Cardiac muscle cell (in vitro differentiated cells and primary cell): Measurements from ENCODE around the gene TUT7. TPM values are rescaled to one million over a fixed set of nuclear protein-coding genes. Genes with fewer than 3 reads are reported as not detected.
A peak's percentile ranks its signal among the peaks of the same experiment; 100 is the strongest.

ENCODE experiments used
- DNase-seq, 2 donors: peaks; one replicate each; pipeline versions ENCODE4 v3.0.0 to v3.0.0-alpha.2; 2010 to 2017; ENCODE audit warnings: low read depth in 1 of 2, low spot score in 1 of 2
- H3K27ac ChIP-seq: fragments of 200-600 bp; sonication (generic); 2 replicates; pipeline ENCODE4 v1.5.1; 2016
- H3K27me3 ChIP-seq: fragments of 200-600 bp; sonication (generic); 2 replicates; pipeline ENCODE4 v1.6.0; 2016; ENCODE audit warnings: control low read depth
- H3K36me3 ChIP-seq: fragments of 200-600 bp; sonication (generic); 2 replicates; pipeline ENCODE4 v1.5.1; 2016; ENCODE audit warnings: control low read depth
- H3K4me1 ChIP-seq: fragments of 200-600 bp; sonication (generic); 2 replicates; pipeline ENCODE4 v1.8.1; 2017; ENCODE audit warnings: low read depth, mild to moderate bottlenecking, mixed run types
- H3K4me3 ChIP-seq: fragments of 200-600 bp; sonication (generic); 2 replicates; pipeline ENCODE4 v1.5.1; 2016; ENCODE audit warnings: mild to moderate bottlenecking
- H3K9me3 ChIP-seq: fragments of 200-600 bp; sonication (generic); 2 replicates; pipeline ENCODE4 v1.5.1; 2017; ENCODE audit warnings: low read depth, mild to moderate bottlenecking, control low read depth
- polyA plus RNA-seq: library from polyadenylated mRNA; unstranded; fragments of >200 nt; fragmentation: Nextera tagmentation; extraction: Ambion mirVana; gene quantifications from 2 replicates; pipeline ENCODE4 v1.2.1, GENCODE V29; 2016
- total RNA-seq: library from RNA; depleted of rRNA; stranded (reverse); fragments of >200 nt; gene quantifications from 2 replicates; pipeline ENCODE4 v1.2.3, GENCODE V29; 2016
- TF ChIP-seq, protein P1 (sequence below): IDR thresholded peaks from 2 replicates; pipeline ENCODE4 v1.5.1; 2012; ENCODE audit warnings: low read depth, mild to moderate bottlenecking, low read length

TUT7 gene
- total and polyA plus RNA-seq, 2 experiments from 2014 or later = 10.3 to 16.4 TPM

DNA sequence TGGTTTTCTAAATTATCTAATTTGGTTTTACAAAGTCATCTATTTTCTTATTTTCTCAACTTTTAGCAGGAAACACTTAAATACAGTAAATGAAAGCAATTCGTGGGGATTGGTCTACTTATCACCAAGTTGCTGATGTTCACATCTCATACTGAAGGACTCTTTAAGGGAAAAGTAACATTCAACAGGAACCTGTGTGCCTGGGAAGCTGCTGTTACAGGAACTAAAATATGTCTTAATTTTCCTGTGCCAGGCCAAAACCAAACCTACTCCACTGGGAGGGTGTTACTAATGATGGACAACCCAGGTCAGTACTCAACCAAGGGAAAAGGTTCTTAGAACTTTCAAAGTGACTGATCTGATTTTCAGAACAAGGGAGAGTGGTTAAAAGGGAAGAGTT lies 77.1 kb downstream of the TUT7 start:
- Histone ChIP-seq H3K36me3 (peaks cover 14% of the 10 kb centered on the region), H3K4me3 (no peak overlapping the region), H3K27me3 (no peaks in the 10 kb centered on the region), H3K9me3 (no peaks in the 10 kb centered on the region), H3K4me1 (peaks cover 14% of the 10 kb centered on the region), H3K27ac (no peak overlapping the region)
- DNase-seq = no peak
- TF ChIP-seq, protein P1, sequence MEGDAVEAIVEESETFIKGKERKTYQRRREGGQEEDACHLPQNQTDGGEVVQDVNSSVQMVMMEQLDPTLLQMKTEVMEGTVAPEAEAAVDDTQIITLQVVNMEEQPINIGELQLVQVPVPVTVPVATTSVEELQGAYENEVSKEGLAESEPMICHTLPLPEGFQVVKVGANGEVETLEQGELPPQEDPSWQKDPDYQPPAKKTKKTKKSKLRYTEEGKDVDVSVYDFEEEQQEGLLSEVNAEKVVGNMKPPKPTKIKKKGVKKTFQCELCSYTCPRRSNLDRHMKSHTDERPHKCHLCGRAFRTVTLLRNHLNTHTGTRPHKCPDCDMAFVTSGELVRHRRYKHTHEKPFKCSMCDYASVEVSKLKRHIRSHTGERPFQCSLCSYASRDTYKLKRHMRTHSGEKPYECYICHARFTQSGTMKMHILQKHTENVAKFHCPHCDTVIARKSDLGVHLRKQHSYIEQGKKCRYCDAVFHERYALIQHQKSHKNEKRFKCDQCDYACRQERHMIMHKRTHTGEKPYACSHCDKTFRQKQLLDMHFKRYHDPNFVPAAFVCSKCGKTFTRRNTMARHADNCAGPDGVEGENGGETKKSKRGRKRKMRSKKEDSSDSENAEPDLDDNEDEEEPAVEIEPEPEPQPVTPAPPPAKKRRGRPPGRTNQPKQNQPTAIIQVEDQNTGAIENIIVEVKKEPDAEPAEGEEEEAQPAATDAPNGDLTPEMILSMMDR = no peak

DNA sequence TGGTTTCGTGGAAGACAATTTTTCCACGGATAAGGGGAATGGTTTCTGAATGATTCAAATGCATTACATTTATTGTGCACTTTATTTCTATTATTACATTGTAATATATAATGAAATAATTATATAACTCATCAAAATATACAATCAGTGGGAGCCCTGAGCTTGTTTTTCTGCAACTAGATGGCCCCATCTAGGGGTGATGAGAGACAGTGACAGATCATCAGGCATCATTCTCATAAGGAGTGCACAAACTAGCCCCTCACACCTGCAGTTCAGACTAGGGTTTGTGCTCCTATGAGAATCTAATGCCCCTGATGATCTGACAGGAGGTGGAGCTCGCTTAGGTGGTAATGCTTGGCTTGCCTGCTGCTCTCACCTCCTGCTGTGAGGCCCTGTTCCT lies 78.2 kb downstream of the TUT7 start:
- Histone ChIP-seq H3K4me1 (peaks cover 10% of the 10 kb centered on the region), H3K27me3 (no peaks in the 10 kb centered on the region), H3K36me3 (peaks cover 25% of the 10 kb centered on the region), H3K27ac (no peak overlapping the region), H3K4me3 (no peak overlapping the region), H3K9me3 (no peaks in the 10 kb centered on the region)
- no peak for DNase-seq
- TF ChIP-seq, protein P1 = peak; percentile 25

DNA sequence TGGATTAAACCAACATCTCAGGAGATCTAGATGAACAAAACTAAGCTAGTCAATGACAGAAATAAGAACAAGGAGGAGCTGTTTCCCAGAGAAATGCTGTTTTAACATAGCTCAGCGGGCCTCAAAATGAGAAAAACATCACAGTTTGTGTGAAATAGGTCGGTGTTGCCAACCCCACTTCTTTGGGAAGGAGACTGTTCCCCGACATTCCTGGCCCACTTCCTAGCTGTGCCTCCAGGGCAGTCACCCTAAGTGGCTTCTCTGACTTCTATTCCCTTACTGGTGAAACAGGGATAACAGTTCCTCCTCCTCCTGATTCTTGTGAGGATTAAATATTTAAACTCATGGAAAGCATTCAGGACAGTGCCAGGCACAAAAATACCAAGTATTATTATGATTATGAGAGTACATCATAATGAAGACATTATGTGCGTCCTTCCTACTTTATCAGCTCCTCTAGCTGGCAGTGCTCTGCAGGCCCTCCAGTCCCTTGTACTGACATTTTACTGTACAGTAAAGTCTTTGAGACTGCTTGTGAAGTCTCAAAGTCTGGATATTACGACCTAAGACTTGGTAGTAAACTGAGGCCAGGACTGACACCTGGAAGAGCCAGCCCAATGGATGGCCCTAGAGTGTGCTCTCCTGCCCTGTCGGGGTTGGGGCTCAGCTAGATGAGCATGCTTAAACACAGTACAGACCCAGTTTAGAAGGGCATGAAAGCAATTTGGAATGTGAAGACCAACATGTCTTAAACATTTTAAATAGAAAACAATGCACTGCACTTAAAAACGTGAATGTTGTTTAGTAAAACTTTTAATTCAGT lies 79.2 kb downstream of the TUT7 start:
- Histone ChIP-seq H3K9me3 (no peaks in the 10 kb centered on the region), H3K36me3 (peaks cover 26% of the 10 kb centered on the region), H3K27me3 (no peaks in the 10 kb centered on the region), H3K4me1 (peaks cover 5% of the 10 kb centered on the region), H3K4me3 (no peak overlapping the region), H3K27ac (no peak overlapping the region)
- TF ChIP-seq, protein P1 = no peak
- no peak for DNase-seq

DNA sequence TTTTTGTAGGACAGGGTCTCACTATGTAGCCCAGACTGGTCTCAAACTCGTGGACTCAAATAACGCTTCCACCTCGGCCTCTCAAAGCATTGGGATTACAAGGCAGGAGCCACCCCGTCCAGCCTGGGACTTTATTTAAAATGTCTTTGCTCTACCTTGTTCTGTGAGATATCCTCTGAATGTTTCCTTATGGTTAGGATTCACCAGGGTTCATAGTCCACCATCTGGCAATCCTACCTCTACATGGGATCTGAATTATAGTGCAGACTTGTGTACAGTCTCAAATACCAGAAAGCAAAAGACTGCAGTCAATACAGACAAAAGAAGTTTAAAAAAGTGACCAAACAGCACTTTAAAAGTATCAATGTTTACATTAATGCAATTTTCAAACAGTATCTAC lies 82.0 kb downstream of the TUT7 start:
- no peak for DNase-seq
- peaks cover 26% of the 10 kb centered on the region for H3K36me3 ChIP-seq
- H3K4me1 ChIP-seq = no peaks in the 10 kb centered on the region
- no peak overlapping the region for H3K4me3 ChIP-seq
- no peak overlapping the region for H3K27ac ChIP-seq
- H3K27me3 ChIP-seq = no peaks in the 10 kb centered on the region
- TF ChIP-seq, protein P1 = no peak
- H3K9me3 ChIP-seq = no peaks in the 10 kb centered on the region

DNA sequence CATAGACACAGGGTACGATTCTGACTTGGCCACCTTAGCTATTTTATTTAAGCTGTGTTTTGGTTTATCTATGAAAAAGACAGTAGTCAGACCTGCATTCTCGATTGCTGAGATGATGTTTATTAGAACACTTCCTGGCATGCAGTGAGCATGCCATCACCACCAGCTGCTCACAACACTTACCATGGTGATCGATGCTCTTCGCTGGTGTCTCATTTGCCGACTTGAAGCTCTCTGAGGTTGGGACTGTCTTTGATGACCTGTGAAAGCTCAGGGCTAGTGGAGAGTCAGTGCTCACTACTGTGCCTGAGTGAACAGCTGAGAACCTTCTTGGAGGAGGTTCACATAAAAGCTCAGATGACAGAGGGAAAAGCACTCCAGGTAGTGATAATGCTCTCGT lies 90.3 kb downstream of the TUT7 start:
- no peaks in the 10 kb centered on the region for H3K27me3 ChIP-seq
- TF ChIP-seq, protein P1 = no peak
- H3K4me1 ChIP-seq = no peaks in the 10 kb centered on the region
- H3K9me3 ChIP-seq = no peaks in the 10 kb centered on the region
- no peak for DNase-seq
- H3K36me3 ChIP-seq = peaks cover 9% of the 10 kb centered on the region
- H3K4me3 ChIP-seq = no peak overlapping the region
- no peak overlapping the region for H3K27ac ChIP-seq
